ENCODE measurements around the gene TIGD3. TPM values are rescaled to one million over a fixed set of nuclear protein-coding genes. Genes with fewer than 3 reads are reported as not detected.

Gene TIGD3
- total and polyA plus RNA-seq, 9 of the 15 experiments (the other 6 are each of a cell fraction or from before 2014, with no cell fraction given), result 0.06 to 1.3 (median 0.56) TPM

- TF ChIP-seq DEAF1 (CRISPR knock-in tag; IDR thresholded peaks at IDR 0.05), result no peak
- TF ChIP-seq ZNF384 (IDR thresholded peaks at IDR 0.05; ENCODE audit: low read depth, low read length), result peak; percentile 99
- peak; percentile 75 for TF ChIP-seq DPF2 (IDR thresholded peaks at IDR 0.05)
- TF ChIP-seq CTBP1 (IDR thresholded peaks at IDR 0.05; ENCODE audit: borderline replicate concordance), result 0 out of 2 replicates have a peak, but pooled peaks have one; percentile 29
- TF ChIP-seq CBFA2T3 (IDR thresholded peaks at IDR 0.05), result peak; percentile 79
- TF ChIP-seq NKRF (IDR thresholded peaks at IDR 0.05; ENCODE audit: borderline replicate concordance), result no peak
- TF ChIP-seq ZNF140 (CRISPR knock-in tag; IDR thresholded peaks at IDR 0.05), result no peak
- no peak for TF ChIP-seq ZBTB34 (CRISPR knock-in tag; IDR thresholded peaks at IDR 0.05)
- no peak for TF ChIP-seq RUNX1 (IDR thresholded peaks at IDR 0.05; ENCODE audit: low read depth)
- TF ChIP-seq ZC3H4 (CRISPR knock-in tag; IDR thresholded peaks at IDR 0.05; ENCODE audit: borderline replicate concordance), result no peak
- TF ChIP-seq IRF1 (CRISPR knock-in tag; IDR thresholded peaks at IDR 0.05; ENCODE audit: borderline replicate concordance), result no peak
- no peak for TF ChIP-seq THAP12 (CRISPR knock-in tag; IDR thresholded peaks at IDR 0.05)
- TF ChIP-seq RAD51 (IDR thresholded peaks at IDR 0.05; ENCODE audit: borderline replicate concordance, low read depth), result no peak
- no peak for TF ChIP-seq ZSCAN29 (IDR thresholded peaks at IDR 0.05)
- no peak for TF ChIP-seq SMARCB1 (IDR thresholded peaks at IDR 0.05; ENCODE audit: insufficient read length, low read depth)
- no peak for TF ChIP-seq ARHGAP35 (IDR thresholded peaks at IDR 0.05; ENCODE audit: partially characterized antibody)
- no peak for TF ChIP-seq ILK (tag; IDR thresholded peaks at IDR 0.05; ENCODE audit: borderline replicate concordance, low read depth)
- TF ChIP-seq BCOR (IDR thresholded peaks at IDR 0.05), result peak; percentile 76; the same call in 1 of the 2 replicates
- no peak for TF ChIP-seq U2AF2 (optimal IDR thresholded peaks at IDR 0.05; ENCODE audit: low read depth, low read length)
- TF ChIP-seq ARID3B (CRISPR knock-in tag; IDR thresholded peaks at IDR 0.05; ENCODE audit: borderline replicate concordance), result no peak
These were observed 7.9 kb downstream of the TIGD3 start (continued) for GRCh38 chr11:65362320-65362931.
